Measurements from ENCODE around the gene SOX18.

The SOX18 gene

DNA sequence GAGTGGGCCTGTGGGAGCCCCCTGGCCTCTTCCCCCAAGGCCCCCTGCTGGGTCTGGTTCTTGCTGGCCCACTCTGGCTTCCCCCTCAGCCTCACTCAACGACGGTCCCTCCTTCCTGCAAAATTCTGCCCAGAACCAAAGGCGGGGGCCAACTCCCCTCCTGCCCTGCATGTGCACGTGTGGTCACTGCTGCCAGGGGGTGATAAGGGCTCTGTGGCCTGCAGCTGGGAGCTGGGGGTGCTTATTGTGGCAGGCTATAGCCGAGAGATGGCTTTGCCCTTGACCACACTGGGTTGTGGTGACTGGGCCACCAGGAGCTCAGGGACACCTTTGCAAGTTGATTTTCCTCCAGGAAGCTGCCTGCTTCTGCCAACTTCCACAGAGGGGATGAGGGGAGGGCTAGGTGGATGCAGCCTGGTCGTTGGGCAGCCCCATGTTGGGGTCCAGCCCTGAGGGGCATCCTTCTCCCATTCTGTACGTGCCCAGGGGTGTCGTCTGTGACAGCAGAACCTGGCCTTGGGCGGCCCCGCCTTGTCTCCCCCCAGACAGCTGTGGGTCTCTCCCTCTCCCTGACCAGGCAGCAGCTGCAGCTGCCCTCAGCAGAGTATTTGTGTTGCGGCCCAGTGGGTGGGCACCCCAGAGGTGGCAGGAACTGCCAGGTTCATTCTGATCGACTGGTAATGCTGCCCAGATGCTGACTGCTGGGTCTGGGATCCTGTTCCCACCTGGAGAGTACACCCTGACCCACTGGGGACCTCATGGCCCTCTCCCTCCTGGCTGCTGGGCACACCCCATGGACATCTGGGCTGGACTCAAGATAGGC lies 19.2 kb upstream of the SOX18 start:
- no peak for DNase-seq (ENCODE audit: low spot score)

DNA sequence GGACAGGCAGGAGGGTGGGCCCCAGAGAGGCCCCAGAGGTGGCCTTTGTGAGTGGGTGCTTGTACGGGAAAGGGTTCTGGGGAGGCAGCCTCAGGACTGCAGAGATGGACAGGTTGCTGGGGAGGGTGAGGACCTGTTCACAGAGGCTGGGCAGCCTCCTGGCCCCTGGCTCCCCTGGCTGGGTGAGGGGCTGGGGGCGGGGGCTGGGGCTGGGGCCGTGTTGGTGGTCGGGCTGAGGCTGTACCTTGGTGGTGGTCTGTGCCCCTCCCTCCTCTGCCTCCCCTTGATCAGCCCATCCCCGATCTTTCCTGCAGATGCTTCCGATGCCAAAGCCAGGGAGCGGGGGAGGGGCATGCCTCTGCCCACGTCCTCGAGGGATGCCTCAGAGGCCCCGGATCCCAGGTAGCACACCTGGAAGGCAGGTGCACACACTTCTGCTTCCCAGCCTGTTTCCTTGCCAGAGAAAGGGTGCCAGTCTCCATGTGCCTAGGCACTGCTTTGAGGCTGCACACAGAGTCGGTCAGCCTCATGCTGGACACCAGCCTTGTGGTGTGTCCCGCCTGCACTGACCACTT lies 18.4 kb upstream of the SOX18 start:
- DNase-seq (ENCODE audit: low spot score), result no peak

GRCh38 chr20:64067005-64067632 lies 17.7 kb upstream of the SOX18 start:
- DNase-seq (ENCODE audit: low spot score), result no peak

GRCh38 chr20:64065974-64066343 lies 16.5 kb upstream of the SOX18 start:
- DNase-seq (ENCODE audit: low spot score), result peak; percentile 51

DNA sequence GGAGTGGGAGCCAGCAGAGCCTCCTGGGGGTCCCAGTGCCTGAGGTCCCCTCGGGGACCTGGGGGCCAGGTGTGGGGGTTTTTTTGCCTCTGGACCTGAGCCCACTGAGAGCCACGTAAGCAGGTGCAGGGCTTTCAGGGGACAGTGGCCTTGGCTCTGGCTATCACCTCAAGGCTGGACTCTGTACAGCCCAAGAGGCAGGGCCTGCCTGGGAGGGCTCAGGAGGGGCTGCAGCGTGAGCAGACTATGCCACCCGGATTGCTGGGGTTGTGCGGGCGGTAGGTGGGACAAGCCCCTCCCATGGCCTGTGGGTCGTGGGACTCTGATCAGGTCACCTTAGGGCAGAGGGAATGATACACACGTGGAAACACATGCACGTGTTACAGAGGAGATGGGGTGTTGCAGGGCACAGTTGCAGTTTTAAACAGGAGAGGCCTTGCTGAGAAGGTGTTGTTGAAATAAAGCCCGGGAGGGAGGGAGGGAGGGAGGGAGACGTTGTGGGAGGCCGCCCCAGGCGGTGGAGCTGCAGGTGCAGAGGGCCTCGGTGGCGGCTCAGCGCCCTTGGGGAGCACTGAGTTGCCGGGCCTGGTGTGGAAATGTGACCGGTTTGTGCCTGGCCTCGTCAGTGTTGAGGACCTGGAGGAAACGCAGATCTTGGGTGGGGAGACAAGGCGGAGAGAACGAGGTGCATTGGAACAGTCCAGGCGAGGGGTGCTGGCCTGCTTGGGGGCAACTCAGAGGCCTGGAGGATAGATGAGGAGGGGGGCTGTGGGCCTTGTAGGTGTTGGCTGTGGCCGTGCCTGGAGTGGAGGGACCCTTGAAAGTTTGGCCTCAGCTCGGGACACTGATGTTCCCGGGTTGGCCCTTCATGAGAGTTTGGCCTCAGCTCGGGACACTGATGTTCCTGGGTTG lies 15.9 kb upstream of the SOX18 start:
- DNase-seq (ENCODE audit: low spot score), result no peak

- DNase-seq (ENCODE audit: low spot score), result peak; percentile 10
Observed at GRCh38 chr20:64064145-64064698, 14.8 kb upstream of the SOX18 start.

DNA sequence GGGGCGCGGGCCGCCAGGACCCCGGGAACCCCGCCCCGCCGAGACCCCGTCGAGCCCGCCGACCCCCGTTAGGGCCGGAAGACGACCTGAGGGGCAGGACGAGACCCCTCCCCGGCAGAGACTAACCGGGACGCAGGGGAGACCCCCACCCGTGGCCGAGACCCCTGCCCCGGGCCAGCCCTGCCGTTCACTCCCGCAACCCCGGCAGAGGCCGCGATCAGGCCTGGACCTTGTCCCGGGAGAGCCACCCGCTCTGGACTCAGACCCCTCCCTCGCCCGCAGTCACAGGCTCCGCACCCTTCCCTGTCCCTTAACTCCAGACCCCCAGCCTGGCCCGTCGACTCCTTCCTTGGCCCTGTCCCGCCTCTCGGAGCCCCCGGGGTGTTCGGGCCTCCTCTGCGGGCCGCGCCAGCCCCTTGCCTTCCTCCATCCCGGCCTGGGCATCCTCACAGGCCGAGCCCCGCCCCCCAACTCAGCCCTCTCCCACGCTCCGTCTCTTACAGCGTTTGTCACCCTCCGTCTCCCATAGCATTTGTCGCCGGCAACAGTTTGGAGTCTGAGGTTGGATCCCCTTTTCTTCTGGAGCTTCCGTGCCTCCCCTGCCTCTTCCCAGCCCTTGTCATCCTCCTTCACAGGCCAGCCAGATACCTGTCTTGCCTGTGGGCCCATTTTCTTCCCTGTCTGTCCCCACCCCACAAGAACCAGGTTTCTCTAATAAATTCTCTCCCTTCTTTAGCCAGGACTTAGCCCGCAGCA lies 14.1 kb upstream of the SOX18 start:
- DNase-seq (ENCODE audit: low spot score), result no peak

- peak; percentile 82 for DNase-seq (ENCODE audit: low spot score)
Observed at GRCh38 chr20:64062596-64063388, 13.4 kb upstream of the SOX18 start, which contains the start of gene TCEA2. Gene TCEA2 (plus strand): TSS chr20:64063198. CDS start chr20:64063313, 115 bp downstream.

DNA sequence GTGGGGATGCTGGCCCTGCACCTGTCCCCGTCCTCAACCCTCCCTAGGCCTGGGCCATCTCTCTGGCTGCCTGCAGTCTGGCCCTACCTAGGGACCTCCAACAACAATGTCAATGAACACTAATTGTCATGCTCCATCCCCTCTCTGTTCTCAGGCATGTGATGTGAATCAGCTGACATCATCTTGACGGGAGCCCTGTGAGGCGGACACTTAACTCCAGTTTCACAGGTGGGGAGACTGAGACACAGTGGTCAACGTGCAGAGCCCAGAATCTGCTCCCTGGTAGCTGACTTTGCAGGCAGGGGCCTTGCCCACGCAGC lies 12.8 kb upstream of the SOX18 start:
- DNase-seq (ENCODE audit: low spot score), result no peak

DNA sequence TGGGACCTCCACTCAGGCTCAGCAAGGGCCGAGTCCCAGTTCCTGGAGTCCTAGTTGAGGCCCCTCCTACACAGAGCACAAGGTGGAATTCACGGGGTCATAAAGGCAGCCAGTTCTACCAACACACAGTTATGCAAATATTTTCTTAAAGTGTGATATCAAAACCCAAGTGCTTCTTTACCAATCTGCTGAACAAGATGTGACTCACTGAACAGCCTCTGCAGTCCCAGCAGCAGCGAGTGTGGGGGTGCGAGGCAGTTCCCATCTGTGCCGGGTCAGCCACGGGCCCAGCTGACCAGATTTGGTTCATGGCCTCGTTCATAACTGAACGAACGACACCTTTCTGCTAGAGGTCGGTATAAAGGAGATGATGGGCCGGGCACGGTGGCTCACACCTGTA lies 9.1 kb upstream of the SOX18 start:
- DNase-seq (ENCODE audit: low spot score), result no peak

GRCh38 chr20:64057628-64058498 lies 8.4 kb upstream of the SOX18 start:
- peak; percentile 59 for DNase-seq (ENCODE audit: low spot score)

GRCh38 chr20:64056889-64057627 lies 7.6 kb upstream of the SOX18 start:
- DNase-seq (ENCODE audit: low spot score), result no peak

DNA sequence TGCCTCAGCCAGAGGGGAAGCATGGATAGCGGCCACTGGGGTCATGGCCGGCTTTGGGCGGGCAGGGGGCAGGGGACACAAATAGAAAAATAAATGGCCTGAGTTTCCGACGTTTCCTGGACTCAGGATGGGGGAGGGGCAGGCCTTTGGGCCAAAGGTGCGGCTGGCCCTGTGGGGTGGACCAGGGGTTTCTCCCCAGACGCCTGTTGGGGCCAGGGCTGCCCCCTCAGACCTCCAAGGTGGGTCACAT lies 7.1 kb upstream of the SOX18 start:
- no peak for DNase-seq (ENCODE audit: low spot score)

DNA sequence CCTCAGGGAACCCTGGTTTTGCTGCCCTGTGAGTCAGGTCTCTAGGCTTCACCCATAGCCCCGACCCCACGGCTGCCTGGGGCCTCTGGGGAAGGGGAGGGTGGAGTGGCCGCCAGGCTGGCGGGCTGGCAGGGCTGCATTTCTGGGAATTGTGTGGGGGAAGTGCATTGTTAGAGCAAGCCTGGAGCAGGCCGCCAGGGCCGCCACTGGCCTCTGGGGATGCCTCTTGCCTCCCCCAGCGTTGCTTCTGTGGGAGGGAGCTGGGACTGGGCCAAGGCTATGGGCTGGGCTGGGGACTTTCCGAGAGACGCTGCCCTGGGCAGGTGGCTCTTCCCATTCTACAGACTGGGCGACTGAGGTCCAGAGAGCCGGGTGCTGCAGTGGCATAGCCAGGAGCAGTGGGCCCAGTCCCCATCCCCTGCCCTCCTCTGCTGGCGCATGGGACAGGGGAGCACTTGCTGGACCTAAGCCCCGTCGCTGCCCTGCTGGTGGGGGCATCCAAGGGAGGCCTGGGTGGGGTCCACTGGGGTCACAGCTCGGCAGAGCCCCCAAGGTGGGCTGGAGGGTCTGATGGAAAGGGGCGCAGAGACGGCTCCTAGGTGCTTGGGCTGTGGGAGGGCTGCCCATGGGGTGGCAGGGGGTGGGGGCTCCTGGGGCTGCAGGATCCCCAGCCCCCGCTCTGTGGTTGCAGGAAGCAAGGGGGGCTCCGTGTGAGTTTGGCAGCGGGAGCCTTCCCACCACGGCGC lies 6.6 kb upstream of the SOX18 start:
- no peak for DNase-seq (ENCODE audit: low spot score)

GRCh38 chr20:64055396-64055892 lies 6.0 kb upstream of the SOX18 start:
- no peak for DNase-seq (ENCODE audit: low spot score)

- no peak for DNase-seq (ENCODE audit: low spot score)
Observed at GRCh38 chr20:64053841-64054661, 4.6 kb upstream of the SOX18 start.

All from LoVo (cell line).